GM19372 (cell line): ENCODE data around the gene UNC5A.

ENCODE experiments used
- ATAC-seq: cut with Tn5 transposase; IDR thresholded peaks from one replicate; pipeline ENCODE4 v1.9.1; 2021; ENCODE audit warnings: mild to moderate bottlenecking, low read depth, moderate library complexity; ENCODE audit not compliant: unreplicated experiment

Gene UNC5A

GRCh38 chr5:176908675-176909368, 98.5 kb downstream of the UNC5A start:
- ATAC-seq = no peak

- ATAC-seq = no peak
Measured at GRCh38 chr5:176912115-176912514, 101.8 kb downstream of the UNC5A start.

GRCh38 chr5:176915906-176916305, 105.5 kb downstream of the UNC5A start:
- ATAC-seq = no peak

GRCh38 chr5:176916337-176916736, 106.0 kb downstream of the UNC5A start:
- ATAC-seq = no peak

GRCh38 chr5:176918613-176919012, 108.3 kb downstream of the UNC5A start:
- no peak for ATAC-seq

GRCh38 chr5:176921714-176922113, 111.4 kb downstream of the UNC5A start:
- ATAC-seq = no peak

- no peak for ATAC-seq
Measured at GRCh38 chr5:176922817-176923216, 112.5 kb downstream of the UNC5A start.

- ATAC-seq = no peak
Measured at GRCh38 chr5:176927562-176927961, 117.2 kb downstream of the UNC5A start.

- ATAC-seq = no peak
Measured at GRCh38 chr5:176929654-176930053, 119.3 kb downstream of the UNC5A start.
